SK-N-SH (cell line): ENCODE measurements around the gene ADK. TPM values are rescaled to one million over a fixed set of nuclear protein-coding genes. Genes with fewer than 3 reads are reported as not detected.

Source experiments
- CTCF ChIA-PET: fragments of 300-600, 350-600 bp; formaldehyde crosslinking; extraction: SDS; loops from one replicate; lab custom pipeline; 2021; lab: Yijun Ruan, JAX
- POLR2A ChIA-PET: fragments of 350-600 bp; sonication (Branson Sonifier 250); formaldehyde crosslinking; extraction: SDS; loops from one replicate; lab custom pipeline; 2020; ENCODE audit warnings: antibody characterized with exemption, inconsistent platforms; lab: Yijun Ruan, JAX
- DNase-seq: peaks from one replicate; pipeline ENCODE4 v3.0.0; 2012
- H2AFZ ChIP-seq: fragments of 200-600 bp; sonication (generic); 2 replicates; pipeline ENCODE4 v1.8.1; 2016; ENCODE audit warnings: antibody characterized with exemption, mild to moderate bottlenecking, low read depth
- H3F3A ChIP-seq: fragments of 200-600 bp; sonication (generic); replicated peaks from 2 replicates; pipeline ENCODE3; 2016; ENCODE audit warnings: antibody characterized with exemption, mild to moderate bottlenecking; ENCODE audit not compliant: insufficient read depth
- H3K27ac ChIP-seq, 2 experiments: fragments of 200-500 bp in 1 of 2; fragments of 200-600 bp in 1 of 2; sonication (Bioruptor generic) in 1 of 2; sonication (generic), shearing (Covaris generic) in 1 of 2; 2 replicates each; pipeline versions ENCODE4 v1.5.1 to v1.6.1; 2014 to 2016; ENCODE audit warnings: low read depth in 2 of 2, inconsistent platforms in 1 of 2, low read length in 1 of 2, mild to moderate bottlenecking in 1 of 2, mixed read lengths in 1 of 2
- H3K27me3 ChIP-seq: fragments of 200-600 bp; sonication (generic), shearing (Covaris generic); 2 replicates; pipeline ENCODE4 v1.6.1; 2016; ENCODE audit warnings: mixed run types; ENCODE audit not compliant: insufficient read depth
- H3K36me3 ChIP-seq, 2 experiments: fragments of 200-500 bp in 1 of 2; fragments of 200-600 bp in 1 of 2; sonication (Bioruptor generic) in 1 of 2; sonication (generic) in 1 of 2; replicated peaks in 1 of 2; 2 replicates each; pipeline versions ENCODE3 to v1.5.1; 2014 to 2016; ENCODE audit warnings: low read length in 1 of 2, mild to moderate bottlenecking in 1 of 2; ENCODE audit not compliant: insufficient read depth in 2 of 2, control insufficient read depth in 1 of 2
- H3K4me1 ChIP-seq, 2 experiments: fragments of 200-500 bp in 1 of 2; fragments of 200-600 bp in 1 of 2; sonication (Bioruptor generic) in 1 of 2; sonication (generic), shearing (Covaris generic) in 1 of 2; 2 replicates each; pipeline versions ENCODE4 v1.5.1 to v1.6.1; 2014 to 2016; ENCODE audit warnings: low read depth in 1 of 2, low read length in 1 of 2, mixed run types in 1 of 2; ENCODE audit not compliant: insufficient read depth in 2 of 2, control insufficient read depth in 1 of 2
- H3K4me2 ChIP-seq: fragments of 200-600 bp; sonication (generic), shearing (Covaris generic); 2 replicates; pipeline ENCODE4 v1.6.1; 2017; ENCODE audit warnings: mixed run types
- H3K4me3 ChIP-seq, 2 experiments: fragments of 200-500 bp in 1 of 2; fragments of 200-600 bp in 1 of 2; sonication (Bioruptor generic) in 1 of 2; sonication (generic), shearing (Covaris generic) in 1 of 2; 2 replicates each; pipeline versions ENCODE4 v1.5.1 to v1.8.1; 2014 to 2016; ENCODE audit warnings: low read depth in 2 of 2, inconsistent platforms in 1 of 2, low read length in 1 of 2, mild to moderate bottlenecking in 1 of 2, mixed read lengths in 1 of 2, moderate library complexity in 1 of 2
- H3K79me2 ChIP-seq: fragments of 200-600 bp; sonication (generic); 2 replicates; pipeline ENCODE4 v1.8.1; 2017; ENCODE audit warnings: mild to moderate bottlenecking; ENCODE audit not compliant: insufficient read depth
- H3K9ac ChIP-seq: fragments of 200-600 bp; sonication (generic); 2 replicates; pipeline ENCODE4 v1.6.1; 2017; ENCODE audit warnings: mixed run types
- H3K9me2 ChIP-seq: fragments of 200-600 bp; sonication (generic); 2 replicates; pipeline ENCODE4 v1.6.1; 2017; ENCODE audit warnings: mixed run types
- H3K9me3 ChIP-seq: fragments of 200-600 bp; sonication (generic); 2 replicates; pipeline ENCODE4 v1.6.1; 2017; ENCODE audit warnings: mixed run types, mild to moderate bottlenecking, moderate library complexity
- H4K20me1 ChIP-seq: fragments of 200-600 bp; sonication (generic); 2 replicates; pipeline ENCODE4 v1.6.1; 2017; ENCODE audit warnings: mild to moderate bottlenecking, mixed run types; ENCODE audit not compliant: insufficient read depth
- EP300 ChIP-seq, 2 experiments: IDR thresholded peaks; 2 replicates each; pipeline versions ENCODE4 v1.4.0 to v1.6.1; 2012; ENCODE audit warnings: borderline replicate concordance in 1 of 2, low read depth in 1 of 2, low read length in 1 of 2
- EZH2phosphoT487 ChIP-seq: fragments of 200-600 bp; sonication (generic); IDR thresholded peaks from 2 replicates; pipeline ENCODE4 v1.6.1; 2017; ENCODE audit warnings: low read depth, mixed run types, mild to moderate bottlenecking, antibody characterized with exemption, moderate library complexity, borderline replicate concordance
- FOXM1 ChIP-seq: IDR thresholded peaks from 2 replicates; pipeline ENCODE4 v1.4.0; 2012; ENCODE audit warnings: low read depth, mild to moderate bottlenecking
- GABPA ChIP-seq: IDR thresholded peaks from 2 replicates; pipeline ENCODE4 v1.4.0; 2012; ENCODE audit warnings: low read depth, mild to moderate bottlenecking
- GATA2 ChIP-seq: sonication (generic); formaldehyde crosslinking; IDR thresholded peaks from 2 replicates; pipeline ENCODE4 v1.5.0; 2020; ENCODE audit warnings: mild to moderate bottlenecking, missing genetic modification reagents
- MEF2A ChIP-seq: IDR thresholded peaks from 2 replicates; pipeline ENCODE4 v1.4.0; 2012; ENCODE audit warnings: low read depth, borderline replicate concordance
- MXI1 ChIP-seq: IDR thresholded peaks from 2 replicates; pipeline ENCODE4 v1.6.1; 2012; ENCODE audit warnings: mild to moderate bottlenecking, low read depth, low read length, improper control_type of control experiment
- NFIC ChIP-seq: IDR thresholded peaks from 2 replicates; pipeline ENCODE4 v1.4.0; 2012; ENCODE audit warnings: borderline replicate concordance
- POLR2AphosphoS5 ChIP-seq: IDR thresholded peaks from 2 replicates; pipeline ENCODE4 v1.6.1; 2012; ENCODE audit warnings: low read depth, low read length
- RAD21 ChIP-seq: IDR thresholded peaks from 2 replicates; pipeline ENCODE4 v1.6.1; 2012; ENCODE audit warnings: mild to moderate bottlenecking, low read length
- RFX5 ChIP-seq: IDR thresholded peaks from 2 replicates; pipeline ENCODE4 v1.6.1; 2012; ENCODE audit warnings: mild to moderate bottlenecking, improper control_type of control experiment, low read length
- SIN3A ChIP-seq: IDR thresholded peaks from 2 replicates; pipeline ENCODE4 v1.6.1; 2012; ENCODE audit warnings: low read depth, mild to moderate bottlenecking, low read length, moderate library complexity, borderline replicate concordance
- TEAD4 ChIP-seq: IDR thresholded peaks from 2 replicates; pipeline ENCODE4 v1.4.0; 2012; ENCODE audit warnings: mild to moderate bottlenecking, borderline replicate concordance; ENCODE audit not compliant: insufficient read depth
- YY1 ChIP-seq: IDR thresholded peaks from 2 replicates; pipeline ENCODE4 v1.4.0; 2012; ENCODE audit warnings: low read depth, mild to moderate bottlenecking
- WGBS: methylation state at CpG from one replicate; pipeline ENCODE4 v1.1.6; 2017; ENCODE audit warnings: low lambda C conversion rate; 5-methylcytosine and 5-hydroxymethylcytosine counted together
- polyA plus RNA-seq, 3 experiments: library from polyadenylated mRNA; depleted of rRNA; stranded (reverse); fragments of >200 nt; gene quantifications; 2 replicates each; pipeline ENCODE4 v1.2.3, GENCODE V29; 2012
- TF ChIP-seq, protein P1 (sequence below): fragments of 200-600 bp; sonication (generic); IDR thresholded peaks from 2 replicates; pipeline ENCODE4 v1.6.1; 2017; ENCODE audit warnings: antibody characterized with exemption, mild to moderate bottlenecking, moderate library complexity
- TF ChIP-seq, protein P2 (sequence below): IDR thresholded peaks from 2 replicates; pipeline ENCODE4 v1.6.1; 2012; ENCODE audit warnings: mild to moderate bottlenecking, low read depth, low read length, moderate library complexity
- TF ChIP-seq, protein P3 (sequence below): IDR thresholded peaks from 2 replicates; pipeline ENCODE4; 2012
- TF ChIP-seq, protein P4 (sequence below): fragments of 150-350 bp; IDR thresholded peaks from 2 replicates; pipeline ENCODE4 v1.6.1; 2017; ENCODE audit warnings: antibody characterized with exemption, low read length, low read depth, borderline replicate concordance

Gene ADK
- polyA plus RNA-seq, 1 of the 3 experiments (the other 2 are of a cell fraction), result 25.1 TPM

DNA sequence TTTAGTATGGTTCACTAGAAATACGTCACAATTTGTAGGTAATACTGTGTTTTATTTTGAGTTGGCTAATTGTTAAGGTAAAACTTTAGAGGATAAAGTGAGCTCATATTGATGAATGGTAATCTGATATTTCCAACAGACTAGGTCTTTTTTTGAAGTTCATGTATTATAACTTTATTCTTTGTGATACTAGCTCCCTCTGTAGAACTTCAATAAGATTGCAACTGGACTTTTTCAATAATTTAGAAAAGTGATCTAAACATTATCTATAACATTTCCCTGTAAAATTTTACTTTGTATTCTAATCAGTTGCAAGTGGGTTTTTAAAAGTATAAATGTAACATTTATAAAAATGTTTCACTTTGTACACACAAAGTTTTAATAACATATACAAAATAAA is 83.5 kb downstream of the ADK start:
- H3K4me1 ChIP-seq, result peaks cover 7 to 29% of the 10 kb centered on the region in 2 experiments; a peak in 3 of 4 replicates
- no peak for DNase-seq
- H3K79me2 ChIP-seq, result peaks cover 54% of the 10 kb centered on the region
- H3K36me3 ChIP-seq, result no peaks in the 10 kb centered on the region
- no peaks in the 10 kb centered on the region for H3K9me3 ChIP-seq
- 77% methylated on average over 1 of the region's 1 CpG for WGBS
- H3K27me3 ChIP-seq, result no peaks in the 10 kb centered on the region
- H3K9ac ChIP-seq, result no peak overlapping the region
- no peaks in the 10 kb centered on the region for H3K9me2 ChIP-seq
- H3K4me2 ChIP-seq, result no peak overlapping the region
- ChIA-PET POLR2A (no interaction called here), CTCF (interaction anchor here (0.6 to 4.4 kb wide), 15 partner anchors 9 to 798 kb away, joined by 3 to 22 read pairs (median 4); no protein-coding TSS in a partner anchor)
- no peak overlapping the region for H2AFZ ChIP-seq
- TF ChIP-seq MEF2A (no peak), NFIC (no peak), RAD21 (peak; percentile 52), POLR2AphosphoS5 (no peak), RFX5 (no peak)
- TF ChIP-seq, protein P1, sequence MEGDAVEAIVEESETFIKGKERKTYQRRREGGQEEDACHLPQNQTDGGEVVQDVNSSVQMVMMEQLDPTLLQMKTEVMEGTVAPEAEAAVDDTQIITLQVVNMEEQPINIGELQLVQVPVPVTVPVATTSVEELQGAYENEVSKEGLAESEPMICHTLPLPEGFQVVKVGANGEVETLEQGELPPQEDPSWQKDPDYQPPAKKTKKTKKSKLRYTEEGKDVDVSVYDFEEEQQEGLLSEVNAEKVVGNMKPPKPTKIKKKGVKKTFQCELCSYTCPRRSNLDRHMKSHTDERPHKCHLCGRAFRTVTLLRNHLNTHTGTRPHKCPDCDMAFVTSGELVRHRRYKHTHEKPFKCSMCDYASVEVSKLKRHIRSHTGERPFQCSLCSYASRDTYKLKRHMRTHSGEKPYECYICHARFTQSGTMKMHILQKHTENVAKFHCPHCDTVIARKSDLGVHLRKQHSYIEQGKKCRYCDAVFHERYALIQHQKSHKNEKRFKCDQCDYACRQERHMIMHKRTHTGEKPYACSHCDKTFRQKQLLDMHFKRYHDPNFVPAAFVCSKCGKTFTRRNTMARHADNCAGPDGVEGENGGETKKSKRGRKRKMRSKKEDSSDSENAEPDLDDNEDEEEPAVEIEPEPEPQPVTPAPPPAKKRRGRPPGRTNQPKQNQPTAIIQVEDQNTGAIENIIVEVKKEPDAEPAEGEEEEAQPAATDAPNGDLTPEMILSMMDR, result peak; percentile 72
- TF ChIP-seq, protein P2, sequence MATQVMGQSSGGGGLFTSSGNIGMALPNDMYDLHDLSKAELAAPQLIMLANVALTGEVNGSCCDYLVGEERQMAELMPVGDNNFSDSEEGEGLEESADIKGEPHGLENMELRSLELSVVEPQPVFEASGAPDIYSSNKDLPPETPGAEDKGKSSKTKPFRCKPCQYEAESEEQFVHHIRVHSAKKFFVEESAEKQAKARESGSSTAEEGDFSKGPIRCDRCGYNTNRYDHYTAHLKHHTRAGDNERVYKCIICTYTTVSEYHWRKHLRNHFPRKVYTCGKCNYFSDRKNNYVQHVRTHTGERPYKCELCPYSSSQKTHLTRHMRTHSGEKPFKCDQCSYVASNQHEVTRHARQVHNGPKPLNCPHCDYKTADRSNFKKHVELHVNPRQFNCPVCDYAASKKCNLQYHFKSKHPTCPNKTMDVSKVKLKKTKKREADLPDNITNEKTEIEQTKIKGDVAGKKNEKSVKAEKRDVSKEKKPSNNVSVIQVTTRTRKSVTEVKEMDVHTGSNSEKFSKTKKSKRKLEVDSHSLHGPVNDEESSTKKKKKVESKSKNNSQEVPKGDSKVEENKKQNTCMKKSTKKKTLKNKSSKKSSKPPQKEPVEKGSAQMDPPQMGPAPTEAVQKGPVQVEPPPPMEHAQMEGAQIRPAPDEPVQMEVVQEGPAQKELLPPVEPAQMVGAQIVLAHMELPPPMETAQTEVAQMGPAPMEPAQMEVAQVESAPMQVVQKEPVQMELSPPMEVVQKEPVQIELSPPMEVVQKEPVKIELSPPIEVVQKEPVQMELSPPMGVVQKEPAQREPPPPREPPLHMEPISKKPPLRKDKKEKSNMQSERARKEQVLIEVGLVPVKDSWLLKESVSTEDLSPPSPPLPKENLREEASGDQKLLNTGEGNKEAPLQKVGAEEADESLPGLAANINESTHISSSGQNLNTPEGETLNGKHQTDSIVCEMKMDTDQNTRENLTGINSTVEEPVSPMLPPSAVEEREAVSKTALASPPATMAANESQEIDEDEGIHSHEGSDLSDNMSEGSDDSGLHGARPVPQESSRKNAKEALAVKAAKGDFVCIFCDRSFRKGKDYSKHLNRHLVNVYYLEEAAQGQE, result no peak
- TF ChIP-seq, all 33 proteins: peak for 2
- Histone ChIP-seq H3K4me3 (no peak overlapping the region), H3F3A (peaks cover 61% of the 10 kb centered on the region), H3K27ac (peak overlapping the region in 1 of 2 experiments; percentile 50; a peak in 1 of 4 replicates), H4K20me1 (no peaks in the 10 kb centered on the region)

DNA sequence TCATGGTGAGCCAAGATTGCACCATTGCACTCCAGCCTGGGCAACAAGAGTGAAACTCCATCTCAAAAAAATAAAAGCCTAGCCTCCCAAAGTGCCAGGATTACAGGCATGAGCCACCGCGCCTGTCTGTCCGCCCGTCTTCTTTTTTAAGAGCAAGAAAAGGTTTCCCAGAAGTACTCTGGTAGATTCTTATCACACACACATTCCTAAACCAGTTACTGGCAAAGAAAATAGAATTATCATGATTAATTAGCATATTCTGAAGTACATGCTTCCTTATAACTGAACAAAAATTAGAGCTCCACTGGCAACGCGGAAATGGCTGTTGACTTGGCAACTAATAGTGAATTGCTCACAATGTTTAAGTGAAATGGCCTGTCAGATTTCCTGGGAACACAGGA is 87.0 kb downstream of the ADK start:
- no peaks in the 10 kb centered on the region for H3K9me3 ChIP-seq
- peak overlapping the region; percentile 60; the same call in 1 of the 2 replicates for H3K9ac ChIP-seq
- H3K4me3 ChIP-seq, result peak overlapping the region; percentile 4 to 42; a peak in 3 of 4 replicates
- ChIA-PET CTCF (interaction anchor here (0.6 to 2.3 kb wide), 4 partner anchors 14 to 862 kb away, joined by 3 to 7 read pairs (median 4); a partner anchor contains a TSS), POLR2A (no interaction called here)
- H3K27ac ChIP-seq, result peak overlapping the region; percentile 85 to 98
- H3K36me3 ChIP-seq, result peaks cover 0 to 4% of the 10 kb centered on the region in 2 experiments
- 21% methylated on average over 6 of the region's 6 CpGs for WGBS
- DNase-seq, result peak; percentile 32
- peak overlapping the region; percentile 64; the same call in 1 of the 2 replicates for H2AFZ ChIP-seq
- no peaks in the 10 kb centered on the region for H4K20me1 ChIP-seq
- H3K4me1 ChIP-seq, result peaks cover 7 to 37% of the 10 kb centered on the region in 2 experiments
- H3K9me2 ChIP-seq, result no peaks in the 10 kb centered on the region
- H3K4me2 ChIP-seq, result peak overlapping the region; percentile 58
- H3K79me2 ChIP-seq, result peaks cover 54% of the 10 kb centered on the region; the same call in 1 of the 2 replicates
- H3F3A ChIP-seq, result peaks cover 46% of the 10 kb centered on the region
- no peaks in the 10 kb centered on the region for H3K27me3 ChIP-seq
- TF ChIP-seq SIN3A (peak; percentile 62; the same call in 1 of the 2 replicates), NFIC (peak; percentile 72; the same call in 1 of the 2 replicates), YY1 (peak; percentile 57; the same call in 1 of the 2 replicates), RAD21 (no peak), GABPA (no peak), EP300 (IDR thresholded peaks at IDR 0.05; ENCODE audit: borderline replicate concordance in 1 of 2, low read depth in 1 of 2, low read length in 1 of 2) (peak; percentile 55 to 72; a peak in 2 of 4 replicates), MEF2A (peak; percentile 32; the same call in 1 of the 2 replicates), POLR2AphosphoS5 (peak; percentile 56; the same call in 1 of the 2 replicates), TEAD4 (peak; percentile 75), FOXM1 (peak; percentile 31; the same call in 1 of the 2 replicates), EZH2phosphoT487 (no peak), MXI1 (no peak), GATA2 (CRISPR knock-in tag) (0 out of 2 replicates have a peak, but pooled peaks have one; percentile 12)
- TF ChIP-seq, protein P3, sequence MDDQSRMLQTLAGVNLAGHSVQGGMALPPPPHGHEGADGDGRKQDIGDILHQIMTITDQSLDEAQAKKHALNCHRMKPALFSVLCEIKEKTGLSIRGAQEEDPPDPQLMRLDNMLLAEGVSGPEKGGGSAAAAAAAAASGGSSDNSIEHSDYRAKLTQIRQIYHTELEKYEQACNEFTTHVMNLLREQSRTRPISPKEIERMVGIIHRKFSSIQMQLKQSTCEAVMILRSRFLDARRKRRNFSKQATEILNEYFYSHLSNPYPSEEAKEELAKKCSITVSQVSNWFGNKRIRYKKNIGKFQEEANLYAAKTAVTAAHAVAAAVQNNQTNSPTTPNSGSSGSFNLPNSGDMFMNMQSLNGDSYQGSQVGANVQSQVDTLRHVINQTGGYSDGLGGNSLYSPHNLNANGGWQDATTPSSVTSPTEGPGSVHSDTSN, result peak; percentile 77
- TF ChIP-seq, protein P4, sequence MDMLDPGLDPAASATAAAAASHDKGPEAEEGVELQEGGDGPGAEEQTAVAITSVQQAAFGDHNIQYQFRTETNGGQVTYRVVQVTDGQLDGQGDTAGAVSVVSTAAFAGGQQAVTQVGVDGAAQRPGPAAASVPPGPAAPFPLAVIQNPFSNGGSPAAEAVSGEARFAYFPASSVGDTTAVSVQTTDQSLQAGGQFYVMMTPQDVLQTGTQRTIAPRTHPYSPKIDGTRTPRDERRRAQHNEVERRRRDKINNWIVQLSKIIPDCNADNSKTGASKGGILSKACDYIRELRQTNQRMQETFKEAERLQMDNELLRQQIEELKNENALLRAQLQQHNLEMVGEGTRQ, result no peak
